Transverse colon (tissue), 4 donors: Measurements from ENCODE around the gene SH3RF1. TPM values are rescaled to one million over a fixed set of nuclear protein-coding genes. Genes with fewer than 3 reads are reported as not detected.

Experiments
- DNase-seq: peaks from one replicate; pipeline ENCODE4 v3.0.0-alpha.2; 2019
- H3K27ac ChIP-seq, 4 donors: fragments of 200-600 bp; sonication (generic); 2 replicates each; pipeline ENCODE4 v1.5.1; 2016 to 2018; ENCODE audit warnings: inconsistent platforms in 4 of 4
- H3K27me3 ChIP-seq: fragments of 200-600 bp; sonication (generic); 2 replicates; pipeline ENCODE4 v1.5.1; 2017; ENCODE audit warnings: inconsistent platforms
- H3K36me3 ChIP-seq, 4 donors: fragments of 200-600 bp; sonication (generic); 2 replicates each; pipeline ENCODE4 v1.5.1; 2017 to 2019; ENCODE audit warnings: inconsistent platforms in 4 of 4
- H3K4me1 ChIP-seq, 4 donors: fragments of 200-600 bp; sonication (generic); 2 replicates each; pipeline ENCODE4 v1.5.1; 2017 to 2020; ENCODE audit warnings: inconsistent platforms in 4 of 4
- H3K4me3 ChIP-seq, 4 donors: fragments of 200-600 bp; sonication (generic); 1 replicate in 1 of 4; 2 replicates in 3 of 4; pipeline versions ENCODE4 v1.5.1 to v1.6.1; 2017 to 2019; ENCODE audit warnings: inconsistent platforms in 4 of 4
- H3K9me3 ChIP-seq, 2 donors: fragments of 200-600 bp; sonication (generic); 2 replicates each; pipeline ENCODE4 v1.5.1; 2017 to 2019; ENCODE audit warnings: inconsistent platforms in 2 of 2
- EP300 ChIP-seq: sonication (generic); formaldehyde crosslinking; IDR thresholded peaks from one replicate; pipeline ENCODE4 v1.6.1; 2017; ENCODE audit warnings: antibody characterized with exemption, low read depth
- POLR2A ChIP-seq: fragments of 450-650 bp; IDR thresholded peaks from one replicate; pipeline ENCODE4 v1.6.1; 2016; ENCODE audit warnings: antibody characterized with exemption, mild to moderate bottlenecking, moderate library complexity
- POLR2AphosphoS5 ChIP-seq, 3 donors: sonication (generic); formaldehyde crosslinking; IDR thresholded peaks; one replicate each; pipeline ENCODE4 v1.6.1; 2016; ENCODE audit warnings: antibody characterized with exemption in 3 of 3
- WGBS, 2 donors: methylation state at CpG; one replicate each; pipeline ENCODE4 v1.1.5; 2018; ENCODE audit warnings: low coverage in 1 of 2; 5-methylcytosine and 5-hydroxymethylcytosine counted together
- in situ Hi-C, 4 donors: fragments of 200-750 bp; cut with MboI; loops; one replicate each; pipeline versions ENCODE4 v1.15.0 to v1.15.1; 2017; ENCODE audit warnings: low sequenced_read_pairs in 3 of 4, low pct_ligation_motif_present in 1 of 4, low pct_unique_long_range_greater_than_20kb in 1 of 4
- intact Hi-C: fragments of 100-400 bp; cut with DNase I; formaldehyde crosslinking; loops from one replicate; pipeline ENCODE4 v1.15.1; 2023; ENCODE audit warnings: low total_unique reads
- total RNA-seq, 4 donors: library from RNA; depleted of rRNA; stranded (reverse); fragments of >200 nt; gene quantifications; one replicate each; pipeline ENCODE4 v1.1.0, GENCODE V29; 2016
- TF ChIP-seq, protein P1 (sequence below), 5 experiments: fragments of 200-600 bp in 3 of 5; fragments of 450-650 bp in 2 of 5; sonication (generic) in 3 of 5; IDR thresholded peaks; 1 replicate in 2 of 5; 2 replicates in 3 of 5; pipeline ENCODE4 v1.5.1; 2016 to 2017; ENCODE audit warnings: antibody characterized with exemption in 5 of 5, inconsistent platforms in 3 of 5, mild to moderate bottlenecking in 2 of 5, moderate library complexity in 1 of 5

SH3RF1 gene
- total RNA-seq, 4 donors from 2014 or later = 49.0 to 63.4 (median 54.3) TPM

DNA sequence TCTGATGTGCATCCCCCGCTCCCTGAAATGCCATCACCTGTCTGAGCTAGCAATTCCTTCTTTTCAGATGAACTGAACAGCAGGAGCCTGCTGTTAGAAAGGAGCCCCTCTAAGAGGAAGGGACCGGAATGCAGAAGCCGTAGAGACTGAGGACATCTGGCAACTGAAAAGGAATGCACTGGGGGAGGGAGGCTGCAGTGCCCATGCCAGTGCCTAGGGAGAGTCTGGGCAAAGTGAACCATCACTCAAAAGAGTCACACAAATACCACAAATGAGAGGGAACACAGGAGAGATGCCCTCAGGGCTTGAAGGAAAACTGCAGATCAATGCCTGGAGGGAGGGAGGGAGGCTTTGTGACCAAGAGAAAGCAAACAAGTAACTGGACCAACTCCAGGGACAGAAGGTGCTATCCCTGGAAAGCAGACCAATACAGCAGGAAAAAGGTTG lies 166.8 kb downstream of the SH3RF1 start:
- WGBS, 2 donors = 77 to 80% methylated on average over 1 to 3 of the region's 3 CpGs
- H3K27me3 ChIP-seq = no peaks in the 10 kb centered on the region
- peaks cover 0 to 33% (median 15%) of the 10 kb centered on the region in 4 donors for H3K36me3 ChIP-seq
- peaks cover 0 to 21% (median 9%) of the 10 kb centered on the region in 4 donors for H3K4me1 ChIP-seq
- H3K27ac ChIP-seq = no peak overlapping the region
- no peak for DNase-seq
- no peaks in the 10 kb centered on the region for H3K9me3 ChIP-seq
- intact Hi-C loops (no loop called here), in situ Hi-C loops (loop anchor here in 1 of 4 donors (25.0 kb wide), 1 partner anchor 383 kb away; no protein-coding TSS in a partner anchor)
- H3K4me3 ChIP-seq = no peak overlapping the region
- TF ChIP-seq POLR2AphosphoS5 (IDR thresholded peaks at IDR 0.05) = no peak
- no peak for TF ChIP-seq EP300
- no peak for TF ChIP-seq POLR2A
- TF ChIP-seq, protein P1, sequence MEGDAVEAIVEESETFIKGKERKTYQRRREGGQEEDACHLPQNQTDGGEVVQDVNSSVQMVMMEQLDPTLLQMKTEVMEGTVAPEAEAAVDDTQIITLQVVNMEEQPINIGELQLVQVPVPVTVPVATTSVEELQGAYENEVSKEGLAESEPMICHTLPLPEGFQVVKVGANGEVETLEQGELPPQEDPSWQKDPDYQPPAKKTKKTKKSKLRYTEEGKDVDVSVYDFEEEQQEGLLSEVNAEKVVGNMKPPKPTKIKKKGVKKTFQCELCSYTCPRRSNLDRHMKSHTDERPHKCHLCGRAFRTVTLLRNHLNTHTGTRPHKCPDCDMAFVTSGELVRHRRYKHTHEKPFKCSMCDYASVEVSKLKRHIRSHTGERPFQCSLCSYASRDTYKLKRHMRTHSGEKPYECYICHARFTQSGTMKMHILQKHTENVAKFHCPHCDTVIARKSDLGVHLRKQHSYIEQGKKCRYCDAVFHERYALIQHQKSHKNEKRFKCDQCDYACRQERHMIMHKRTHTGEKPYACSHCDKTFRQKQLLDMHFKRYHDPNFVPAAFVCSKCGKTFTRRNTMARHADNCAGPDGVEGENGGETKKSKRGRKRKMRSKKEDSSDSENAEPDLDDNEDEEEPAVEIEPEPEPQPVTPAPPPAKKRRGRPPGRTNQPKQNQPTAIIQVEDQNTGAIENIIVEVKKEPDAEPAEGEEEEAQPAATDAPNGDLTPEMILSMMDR (IDR thresholded peaks at IDR 0.05) = no peak

DNA sequence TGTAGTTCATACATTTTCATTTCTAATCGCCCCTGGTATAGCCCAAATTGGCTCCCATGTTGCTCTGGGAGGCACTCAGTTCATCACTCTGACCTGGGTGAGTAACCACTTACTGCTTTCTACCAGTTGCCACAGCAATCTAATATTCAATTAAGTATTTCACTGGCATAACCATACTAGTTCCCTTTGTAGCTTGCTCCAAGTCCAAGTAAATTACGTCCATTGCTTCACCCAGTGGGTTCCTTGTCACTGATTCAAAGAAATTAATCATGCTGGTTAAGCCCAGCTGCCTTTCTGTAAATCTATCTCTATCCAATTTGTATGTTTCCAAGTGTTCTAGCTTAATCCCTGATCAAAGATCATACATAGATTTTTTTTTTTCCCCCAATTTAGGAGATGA lies 168.7 kb downstream of the SH3RF1 start:
- intact Hi-C loops = no loop called here
- Histone ChIP-seq H3K27me3 (no peaks in the 10 kb centered on the region), H3K4me3 (no peak overlapping the region), H3K4me1 (peaks cover 0 to 21% (median 9%) of the 10 kb centered on the region in 4 donors), H3K9me3 (no peaks in the 10 kb centered on the region), H3K27ac (no peak overlapping the region), H3K36me3 (peaks cover 0 to 29% (median 10%) of the 10 kb centered on the region in 4 donors)
- TF ChIP-seq POLR2A = no peak
- TF ChIP-seq POLR2AphosphoS5 (IDR thresholded peaks at IDR 0.05) = no peak
- no peak for TF ChIP-seq EP300
- TF ChIP-seq, protein P1 (IDR thresholded peaks at IDR 0.05) = no peak
- 82 to 100% methylated on average over 1 to 2 of the region's 2 CpGs for WGBS, 2 donors
- no peak for DNase-seq
- in situ Hi-C loops = loop anchor here in 1 of 4 donors (25.0 kb wide), 1 partner anchor 385 kb away; no protein-coding TSS in a partner anchor

DNA sequence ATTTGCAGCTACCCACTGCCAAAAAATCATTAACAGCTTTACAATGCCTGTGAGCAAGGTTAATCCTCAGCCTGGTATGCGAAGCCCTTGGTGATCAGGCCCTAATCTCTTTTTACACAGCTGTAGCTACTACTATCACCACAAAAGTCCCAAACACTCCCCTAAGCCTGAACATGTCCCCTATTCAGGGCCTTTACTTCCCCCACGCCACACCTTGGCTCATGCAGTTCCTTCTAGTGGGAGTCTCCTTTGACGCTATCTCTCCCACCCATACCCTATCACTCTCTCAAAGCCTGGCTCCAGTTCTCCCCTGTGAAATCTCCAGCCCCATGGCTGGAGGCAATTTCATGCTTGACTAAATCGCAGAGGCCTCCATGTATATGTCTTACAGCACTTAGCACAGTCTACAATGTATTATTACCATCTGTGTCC lies 170.1 kb downstream of the SH3RF1 start:
- H3K4me1 ChIP-seq = peaks cover 0 to 21% (median 9%) of the 10 kb centered on the region in 4 donors
- peaks cover 0 to 21% (median 9%) of the 10 kb centered on the region in 4 donors for H3K36me3 ChIP-seq
- H3K27ac ChIP-seq = peak overlapping the region; percentile 9 to 70 (median 40)
- intact Hi-C loops (no loop called here), in situ Hi-C loops (loop anchor here in 1 of 4 donors (25.0 kb wide), 1 partner anchor 387 kb away; no protein-coding TSS in a partner anchor)
- H3K27me3 ChIP-seq = no peaks in the 10 kb centered on the region
- TF ChIP-seq, protein P1 (IDR thresholded peaks at IDR 0.05) = no peak
- TF ChIP-seq POLR2AphosphoS5 (IDR thresholded peaks at IDR 0.05) = no peak
- no peak for TF ChIP-seq EP300
- TF ChIP-seq POLR2A = no peak
- 77 to 92% methylated on average over 3 to 4 of the region's 4 CpGs for WGBS, 2 donors
- H3K9me3 ChIP-seq = no peaks in the 10 kb centered on the region
- no peak for DNase-seq
- H3K4me3 ChIP-seq = no peak overlapping the region

DNA sequence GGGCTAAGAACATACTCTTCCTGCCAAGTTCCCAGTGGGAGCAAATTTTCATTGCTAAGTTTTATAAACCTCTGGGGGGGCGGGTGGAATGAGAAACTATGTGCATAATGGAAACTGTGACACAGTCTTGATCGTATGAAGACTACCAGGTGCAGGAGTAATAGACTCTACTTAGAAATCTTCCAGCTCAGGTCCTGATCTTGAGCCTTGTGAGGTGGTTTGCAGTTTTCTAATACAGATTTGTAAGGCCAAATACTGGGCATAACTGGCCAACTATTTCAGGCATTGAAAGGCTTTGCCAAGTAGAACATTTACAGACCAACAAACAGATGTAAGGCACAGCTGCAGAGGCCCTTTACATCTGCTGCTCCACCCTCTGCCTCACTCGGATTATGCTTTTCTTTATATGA lies 171.0 kb downstream of the SH3RF1 start:
- 17 to 30% methylated on average over 1 to 3 of the region's 3 CpGs for WGBS, 2 donors
- H3K36me3 ChIP-seq = peaks cover 0 to 19% (median 9%) of the 10 kb centered on the region in 4 donors
- in situ Hi-C loops = loop anchor here in 1 of 4 donors (25.0 kb wide), 1 partner anchor 388 kb away; no protein-coding TSS in a partner anchor
- no peak overlapping the region for H3K4me3 ChIP-seq
- no peaks in the 10 kb centered on the region for H3K9me3 ChIP-seq
- H3K4me1 ChIP-seq = peaks cover 0 to 21% (median 9%) of the 10 kb centered on the region in 4 donors
- no peaks in the 10 kb centered on the region for H3K27me3 ChIP-seq
- peak overlapping the region; percentile 15 to 70 (median 39) for H3K27ac ChIP-seq
- DNase-seq = no peak
- intact Hi-C loops = no loop called here
- TF ChIP-seq EP300 = no peak
- TF ChIP-seq, protein P1 (IDR thresholded peaks at IDR 0.05) = no peak
- TF ChIP-seq POLR2AphosphoS5 (IDR thresholded peaks at IDR 0.05) = peak in 1 of 3 donors; percentile 45
